Calu3 (cell line): ENCODE measurements around the gene IFI44. TPM values are rescaled to one million over a fixed set of nuclear protein-coding genes. Genes with fewer than 3 reads are reported as not detected.

Source experiments
- BruUV-seq: library from RNA; stranded (reverse); fragments of 400-500 nt; replicated peaks from 2 replicates; lab custom pipeline; 2021; lab: Mats Ljungman, UMichigan
- CTCF ChIA-PET: fragments of 300-600 bp; sonication (Branson Sonifier 250); formaldehyde crosslinking; loops from one replicate; lab custom pipeline; 2022; ENCODE audit warnings: antibody characterized with exemption; lab: Charles Lee
- DNase-seq: peaks from one replicate; pipeline ENCODE4 v3.0.0; 2022
- H3K27ac Mint-ChIP-seq: one replicate; pipeline ENCODE4 v1.8.0; 2022; ENCODE audit warnings: mixed read lengths; ENCODE audit not compliant: unreplicated experiment
- H3K27me3 Mint-ChIP-seq: one replicate; pipeline ENCODE4 v1.8.0; 2022; ENCODE audit warnings: mixed read lengths; ENCODE audit not compliant: unreplicated experiment
- H3K36me3 Mint-ChIP-seq: one replicate; pipeline ENCODE4 v1.8.0; 2022; ENCODE audit warnings: mild to moderate bottlenecking, moderate library complexity, mixed read lengths; ENCODE audit not compliant: insufficient read depth, unreplicated experiment
- H3K4me1 Mint-ChIP-seq: one replicate; pipeline ENCODE4 v1.8.0; 2022; ENCODE audit warnings: mild to moderate bottlenecking, low read depth, mixed read lengths; ENCODE audit not compliant: unreplicated experiment
- H3K4me3 Mint-ChIP-seq: one replicate; pipeline ENCODE4 v1.8.0; 2022; ENCODE audit warnings: mild to moderate bottlenecking, low read depth, moderate library complexity, mixed read lengths; ENCODE audit not compliant: unreplicated experiment
- H3K9me3 Mint-ChIP-seq: one replicate; pipeline ENCODE4 v1.8.0; 2022; ENCODE audit warnings: low read depth, mixed read lengths; ENCODE audit not compliant: unreplicated experiment
- intact Hi-C: fragments of 100-400 bp; cut with micrococcal nuclease; formaldehyde crosslinking; loops from one replicate; pipeline ENCODE4 v1.10.0; 2022; ENCODE audit not compliant: unreplicated experiment
- total RNA-seq: library from RNA; stranded (reverse); gene quantifications from 2 replicates; pipeline ENCODE4 v1.2.3, GENCODE V29; 2022
- TF ChIP-seq, protein P1 (sequence below): fragments of 200-600 bp; IDR thresholded peaks from one replicate; pipeline ENCODE4 v1.8.0; 2022; ENCODE audit warnings: antibody characterized with exemption; ENCODE audit not compliant: unreplicated experiment

IFI44 gene
- total RNA-seq, 1 experiment from 2014 or later, result 125 TPM

DNA sequence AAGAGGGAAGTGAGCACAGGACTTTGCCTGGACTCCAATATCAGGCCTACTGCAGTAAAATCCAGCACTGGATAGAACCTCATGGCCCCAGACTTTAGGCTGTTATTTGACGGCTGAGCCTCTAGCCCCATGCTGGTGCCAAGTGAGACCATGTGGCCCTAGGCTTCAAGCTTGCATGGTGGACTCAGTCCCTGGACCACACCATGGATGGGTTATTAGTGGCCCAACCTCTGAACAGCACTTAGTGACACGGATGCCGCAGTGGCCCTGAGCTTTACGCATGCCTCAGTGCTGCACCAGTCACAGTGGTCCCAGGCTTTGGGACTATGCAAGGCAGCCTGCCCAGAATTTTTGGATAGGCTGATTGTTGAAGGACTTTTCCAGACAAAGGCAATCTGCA is 16.4 kb upstream of the IFI44 start:
- Mint-ChIP-seq H3K4me3 (no peak overlapping the region), H3K36me3 (no peaks in the 10 kb centered on the region), H3K27ac (no peak overlapping the region), H3K27me3 (no peaks in the 10 kb centered on the region), H3K9me3 (no peaks in the 10 kb centered on the region), H3K4me1 (no peaks in the 10 kb centered on the region)
- no peak for DNase-seq
- no TSS peak for BruUV-seq
- intact Hi-C loops, result no loop called here
- TF ChIP-seq, protein P1, sequence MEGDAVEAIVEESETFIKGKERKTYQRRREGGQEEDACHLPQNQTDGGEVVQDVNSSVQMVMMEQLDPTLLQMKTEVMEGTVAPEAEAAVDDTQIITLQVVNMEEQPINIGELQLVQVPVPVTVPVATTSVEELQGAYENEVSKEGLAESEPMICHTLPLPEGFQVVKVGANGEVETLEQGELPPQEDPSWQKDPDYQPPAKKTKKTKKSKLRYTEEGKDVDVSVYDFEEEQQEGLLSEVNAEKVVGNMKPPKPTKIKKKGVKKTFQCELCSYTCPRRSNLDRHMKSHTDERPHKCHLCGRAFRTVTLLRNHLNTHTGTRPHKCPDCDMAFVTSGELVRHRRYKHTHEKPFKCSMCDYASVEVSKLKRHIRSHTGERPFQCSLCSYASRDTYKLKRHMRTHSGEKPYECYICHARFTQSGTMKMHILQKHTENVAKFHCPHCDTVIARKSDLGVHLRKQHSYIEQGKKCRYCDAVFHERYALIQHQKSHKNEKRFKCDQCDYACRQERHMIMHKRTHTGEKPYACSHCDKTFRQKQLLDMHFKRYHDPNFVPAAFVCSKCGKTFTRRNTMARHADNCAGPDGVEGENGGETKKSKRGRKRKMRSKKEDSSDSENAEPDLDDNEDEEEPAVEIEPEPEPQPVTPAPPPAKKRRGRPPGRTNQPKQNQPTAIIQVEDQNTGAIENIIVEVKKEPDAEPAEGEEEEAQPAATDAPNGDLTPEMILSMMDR, result no peak
- CTCF ChIA-PET, result no interaction called here

DNA sequence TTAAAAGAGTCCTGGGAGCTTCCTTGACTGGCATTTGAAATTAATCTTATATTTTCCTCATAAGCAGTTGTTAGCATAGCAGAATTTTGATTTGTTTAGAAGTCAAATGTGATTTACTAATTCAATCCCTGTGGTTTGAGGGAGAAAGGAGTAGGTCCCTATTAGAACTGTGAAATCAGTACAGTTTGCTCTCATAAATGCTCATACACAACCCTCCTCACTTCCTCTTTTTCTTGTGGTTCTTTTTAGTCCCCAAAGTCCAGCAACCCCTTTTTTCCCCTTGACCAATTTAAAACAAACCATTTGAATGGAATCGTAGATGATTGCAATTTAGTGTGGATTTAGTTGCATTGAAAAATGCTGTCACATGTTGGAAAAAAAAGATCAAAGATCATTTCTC is 9.2 kb upstream of the IFI44 start:
- Mint-ChIP-seq H3K4me3 (no peak overlapping the region), H3K36me3 (no peaks in the 10 kb centered on the region), H3K27ac (no peak overlapping the region), H3K27me3 (no peaks in the 10 kb centered on the region), H3K4me1 (no peaks in the 10 kb centered on the region), H3K9me3 (peaks cover 9% of the 10 kb centered on the region)
- no peak for DNase-seq
- TF ChIP-seq, protein P1, result no peak
- CTCF ChIA-PET, result no interaction called here
- intact Hi-C loops, result no loop called here
- BruUV-seq, result no TSS peak

DNA sequence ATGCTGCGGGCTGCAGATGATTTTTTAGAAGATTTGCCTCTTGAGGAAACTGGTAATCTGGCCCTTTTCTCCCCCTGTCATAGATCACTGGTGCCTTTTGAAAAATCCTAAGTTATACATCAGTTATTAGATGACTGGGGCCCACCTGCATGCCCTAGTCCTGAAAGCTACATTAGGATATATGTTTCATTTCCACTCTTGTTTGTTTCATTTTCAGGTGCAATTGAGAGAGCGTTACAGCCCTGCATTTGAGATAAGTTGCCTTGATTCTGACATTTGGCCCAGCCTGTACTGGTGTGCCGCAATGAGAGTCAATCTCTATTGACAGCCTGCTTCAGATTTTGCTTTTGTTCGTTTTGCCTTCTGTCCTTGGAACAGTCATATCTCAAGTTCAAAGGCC is 8.1 kb upstream of the IFI44 start:
- intact Hi-C loops, result no loop called here
- CTCF ChIA-PET, result no interaction called here
- TF ChIP-seq, protein P1, result no peak
- no peaks in the 10 kb centered on the region for H3K27me3 Mint-ChIP-seq
- H3K9me3 Mint-ChIP-seq, result peaks cover 9% of the 10 kb centered on the region
- BruUV-seq, result no TSS peak
- DNase-seq, result no peak
- H3K4me1 Mint-ChIP-seq, result no peaks in the 10 kb centered on the region
- no peak overlapping the region for H3K4me3 Mint-ChIP-seq
- no peaks in the 10 kb centered on the region for H3K36me3 Mint-ChIP-seq
- no peak overlapping the region for H3K27ac Mint-ChIP-seq

DNA sequence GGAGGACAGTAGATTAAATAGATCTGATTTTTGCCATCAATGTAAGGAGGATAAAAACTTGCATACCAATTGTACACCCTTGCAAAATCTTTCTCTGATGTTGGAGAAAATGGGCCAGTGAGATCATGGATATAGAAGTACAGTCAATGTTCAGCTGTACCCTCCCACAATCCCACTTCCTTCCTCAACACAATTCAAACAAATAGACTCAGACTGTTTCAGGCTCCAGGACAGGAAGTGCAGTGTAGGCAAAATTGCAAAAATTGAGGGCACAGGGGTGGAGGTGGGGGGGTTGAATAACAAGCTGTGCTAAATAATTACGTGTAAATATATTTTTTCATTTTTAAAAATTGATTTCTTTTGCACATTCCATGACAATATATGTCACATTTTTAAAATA is 3.9 kb upstream of the IFI44 start:
- CTCF ChIA-PET, result interaction anchor here (0.7 kb wide), 1 partner anchor 1172 kb away, joined by 3 read pairs; no protein-coding TSS in a partner anchor
- H3K4me1 Mint-ChIP-seq, result peaks cover 7% of the 10 kb centered on the region
- H3K36me3 Mint-ChIP-seq, result peaks cover 9% of the 10 kb centered on the region
- TF ChIP-seq, protein P1, result no peak
- H3K4me3 Mint-ChIP-seq, result no peak overlapping the region
- no peak for DNase-seq
- H3K27ac Mint-ChIP-seq, result no peak overlapping the region
- H3K9me3 Mint-ChIP-seq, result peaks cover 16% of the 10 kb centered on the region
- intact Hi-C loops, result no loop called here
- no TSS peak for BruUV-seq
- H3K27me3 Mint-ChIP-seq, result no peaks in the 10 kb centered on the region
